Measurements from ENCODE around the gene FANCB. TPM values are rescaled to one million over a fixed set of nuclear protein-coding genes. Genes with fewer than 3 reads are reported as not detected.

The FANCB gene
- total RNA-seq, 1 donor from 2014 or later, result 24.5 TPM

GRCh38 chrX:14851526-14851925 is 21.3 kb downstream of the FANCB start:
- Histone ChIP-seq H3K27me3 (no peaks in the 10 kb centered on the region), H3K36me3 (peaks cover 2% of the 10 kb centered on the region), H2AFZ (replicated peaks) (no peak overlapping the region), H3K27ac (no peak overlapping the region), H3F3A (ENCODE audit: low read depth) (no peaks in the 10 kb centered on the region), H4K20me1 (ENCODE audit: low read depth) (no peaks in the 10 kb centered on the region), H3K4me2 (no peak overlapping the region), H3K9me3 (ENCODE audit: low read depth) (no peaks in the 10 kb centered on the region), H3K4me1 (no peaks in the 10 kb centered on the region), H3K4me3 (no peak overlapping the region), H3K79me2 (ENCODE audit: low read depth) (no peaks in the 10 kb centered on the region), H3K9ac (no peak overlapping the region)
- DNase-seq (ENCODE audit: low spot score), result no peak
- Mint-ChIP-seq H3K36me3 (peaks cover 2% of the 10 kb centered on the region), H3K27me3 (ENCODE audit: insufficient read depth, low read depth) (no peaks in the 10 kb centered on the region), H3K27ac (no peak overlapping the region), H3K4me3 (no peak overlapping the region), H3K4me1 (no peaks in the 10 kb centered on the region), H3K9me3 (no peaks in the 10 kb centered on the region)
- TF ChIP-seq EZH2 (IDR thresholded peaks at IDR 0.05) (no peak), EZH2phosphoT487 (IDR thresholded peaks at IDR 0.05) (no peak), CTCF (IDR thresholded peaks at IDR 0.05) (no peak)

GRCh38 chrX:14843666-14844065 is 29.2 kb downstream of the FANCB start:
- H3K9ac ChIP-seq, result no peak overlapping the region
- no peaks in the 10 kb centered on the region for H3K4me1 ChIP-seq
- no peaks in the 10 kb centered on the region for H4K20me1 ChIP-seq (ENCODE audit: low read depth)
- no peaks in the 10 kb centered on the region for H3K4me1 Mint-ChIP-seq
- H2AFZ ChIP-seq (replicated peaks), result no peak overlapping the region
- no peaks in the 10 kb centered on the region for H3F3A ChIP-seq (ENCODE audit: low read depth)
- H3K36me3 ChIP-seq, result no peaks in the 10 kb centered on the region
- H3K4me3 ChIP-seq, result no peak overlapping the region
- no peaks in the 10 kb centered on the region for H3K36me3 Mint-ChIP-seq
- no peak overlapping the region for H3K27ac Mint-ChIP-seq
- DNase-seq (ENCODE audit: low spot score), result no peak
- TF ChIP-seq EZH2phosphoT487 (IDR thresholded peaks at IDR 0.05) (no peak), EZH2 (IDR thresholded peaks at IDR 0.05) (no peak), CTCF (IDR thresholded peaks at IDR 0.05) (no peak)
- no peak overlapping the region for H3K4me2 ChIP-seq
- no peak overlapping the region for H3K27ac ChIP-seq
- H3K27me3 ChIP-seq, result no peaks in the 10 kb centered on the region
- no peaks in the 10 kb centered on the region for H3K27me3 Mint-ChIP-seq (ENCODE audit: insufficient read depth, low read depth)
- no peaks in the 10 kb centered on the region for H3K79me2 ChIP-seq (ENCODE audit: low read depth)
- no peak overlapping the region for H3K4me3 Mint-ChIP-seq
- H3K9me3 ChIP-seq (ENCODE audit: low read depth), result no peaks in the 10 kb centered on the region
- no peaks in the 10 kb centered on the region for H3K9me3 Mint-ChIP-seq

GRCh38 chrX:14837155-14837554 is 35.7 kb downstream of the FANCB start:
- DNase-seq (ENCODE audit: low spot score), result no peak
- no peak overlapping the region for H2AFZ ChIP-seq (replicated peaks)
- no peaks in the 10 kb centered on the region for H4K20me1 ChIP-seq (ENCODE audit: low read depth)
- H3K4me2 ChIP-seq, result no peak overlapping the region
- no peak overlapping the region for H3K27ac ChIP-seq
- H3F3A ChIP-seq (ENCODE audit: low read depth), result no peaks in the 10 kb centered on the region
- TF ChIP-seq CTCF (IDR thresholded peaks at IDR 0.05), result no peak
- TF ChIP-seq EZH2 (IDR thresholded peaks at IDR 0.05), result no peak
- TF ChIP-seq EZH2phosphoT487 (IDR thresholded peaks at IDR 0.05), result no peak
- H3K36me3 Mint-ChIP-seq, result no peaks in the 10 kb centered on the region
- no peak overlapping the region for H3K4me3 ChIP-seq
- no peak overlapping the region for H3K9ac ChIP-seq
- H3K36me3 ChIP-seq, result no peaks in the 10 kb centered on the region
- H3K27me3 Mint-ChIP-seq (ENCODE audit: insufficient read depth, low read depth), result no peaks in the 10 kb centered on the region
- H3K79me2 ChIP-seq (ENCODE audit: low read depth), result no peaks in the 10 kb centered on the region
- H3K9me3 Mint-ChIP-seq, result no peaks in the 10 kb centered on the region
- no peaks in the 10 kb centered on the region for H3K4me1 ChIP-seq
- no peaks in the 10 kb centered on the region for H3K4me1 Mint-ChIP-seq
- H3K9me3 ChIP-seq (ENCODE audit: low read depth), result no peaks in the 10 kb centered on the region
- no peak overlapping the region for H3K4me3 Mint-ChIP-seq
- no peaks in the 10 kb centered on the region for H3K27me3 ChIP-seq
- H3K27ac Mint-ChIP-seq, result no peak overlapping the region
